ENCODE data around the gene UBA7.
"Not testable (repeated sequence)": the region's sequence is repeated elsewhere in the genome, so short reads cannot be mapped to it uniquely, and the experiment has no call there.

- TF ChIP-seq CTCF, POLR2A, POLR2AphosphoS5 (IDR thresholded peaks at IDR 0.05): not testable (repeated sequence)
Measured at GRCh38 chr3:49776101-49776500, 37.7 kb downstream of the UBA7 start.
